GM19043 (cell line): ENCODE measurements around the gene RARB.

Experiments used
- ATAC-seq: cut with Tn5 transposase; IDR thresholded peaks from one replicate; pipeline ENCODE4 v1.9.1; 2021; ENCODE audit warnings: low read depth; ENCODE audit not compliant: unreplicated experiment

Gene RARB

DNA sequence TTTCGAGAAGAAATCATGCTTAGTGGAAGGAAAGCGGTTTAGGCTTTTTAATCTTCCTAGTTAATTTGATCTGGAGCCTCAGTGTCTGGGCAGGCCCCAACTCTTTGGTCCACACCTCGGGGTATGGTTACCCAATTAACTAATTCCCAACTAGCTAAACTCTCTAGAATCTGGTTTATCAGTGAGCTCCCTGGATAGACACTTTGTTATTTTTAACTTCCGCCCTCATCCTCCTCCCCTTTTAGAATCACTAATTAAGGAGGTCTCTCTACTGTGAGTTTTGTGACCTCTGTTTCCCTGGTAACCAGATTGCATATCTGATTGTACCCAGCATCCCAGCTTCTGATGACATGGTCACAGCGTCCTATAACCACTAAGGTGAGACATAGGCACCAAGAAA, 112.2 kb downstream of the RARB start:
- no peak for ATAC-seq

DNA sequence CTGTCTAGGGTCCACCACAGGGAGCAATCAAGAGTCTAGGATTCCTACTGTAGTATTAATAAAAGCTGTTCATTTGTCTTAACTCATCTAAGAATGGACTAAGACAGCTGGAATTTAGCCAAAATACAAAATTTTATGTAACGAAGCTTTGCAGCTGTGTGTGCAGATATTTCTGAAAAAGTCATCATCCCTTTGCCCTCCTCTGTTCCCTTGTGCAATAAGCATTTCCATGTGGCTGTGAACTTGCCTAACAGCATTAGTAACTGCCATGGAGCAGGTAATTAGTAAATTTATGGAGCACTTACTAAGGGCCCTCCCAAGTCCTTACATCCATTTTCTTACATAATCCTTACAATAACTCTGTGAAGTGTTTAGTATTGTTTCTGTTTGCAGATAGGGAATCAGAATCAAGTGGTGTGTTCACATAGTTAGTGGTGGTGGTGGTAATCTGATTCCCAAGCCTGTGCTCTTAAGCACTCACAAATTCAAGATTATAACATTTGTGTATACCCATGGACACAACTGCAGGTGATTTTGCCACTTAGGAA, 114.5 kb downstream of the RARB start:
- no peak for ATAC-seq

GRCh38 chr3:25547103-25547502, 119.0 kb downstream of the RARB start:
- no peak for ATAC-seq

- ATAC-seq = no peak
Measured at GRCh38 chr3:25547943-25548674, 120.0 kb downstream of the RARB start.

- ATAC-seq = no peak
Measured at GRCh38 chr3:25548836-25549235, 120.8 kb downstream of the RARB start.

DNA sequence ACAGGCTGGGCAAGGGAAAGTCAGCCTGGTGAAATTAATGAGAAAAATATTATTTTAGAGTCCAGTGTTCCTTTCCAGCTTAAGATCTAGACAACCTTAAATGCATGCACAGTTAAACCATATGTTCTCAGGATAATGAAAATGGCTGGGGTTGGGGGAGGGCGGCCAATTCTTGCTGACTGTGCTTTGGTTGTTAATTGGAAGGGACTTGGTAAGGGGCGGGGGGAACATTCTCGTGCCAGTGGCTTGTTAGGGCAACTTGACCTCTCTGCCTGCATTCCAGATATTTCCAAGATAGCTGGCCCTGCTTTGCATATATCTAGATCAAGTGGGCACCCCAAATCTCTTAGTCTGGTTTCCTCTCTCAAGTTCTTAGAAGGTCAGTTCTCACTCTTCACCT, 124.2 kb downstream of the RARB start:
- ATAC-seq = no peak

DNA sequence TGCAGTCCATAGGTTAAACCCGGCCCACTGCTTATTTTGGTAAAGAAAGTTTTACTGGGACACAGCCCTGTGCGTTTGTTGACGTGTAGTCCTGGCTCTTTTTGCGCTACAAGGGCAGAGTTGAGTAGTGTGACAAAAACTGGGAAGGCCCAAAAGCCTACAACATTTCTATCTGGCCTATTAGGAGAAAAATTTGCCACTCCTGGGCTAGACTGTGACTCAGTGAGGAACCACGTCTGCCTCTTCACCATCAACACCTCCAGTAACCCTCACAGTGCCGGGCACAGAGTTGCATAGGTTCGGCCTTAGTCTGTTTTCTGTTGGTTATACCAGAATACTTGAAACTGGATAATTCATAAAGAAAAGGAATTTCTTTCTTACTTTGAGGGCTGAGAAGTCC, 126.3 kb downstream of the RARB start:
- ATAC-seq = no peak

DNA sequence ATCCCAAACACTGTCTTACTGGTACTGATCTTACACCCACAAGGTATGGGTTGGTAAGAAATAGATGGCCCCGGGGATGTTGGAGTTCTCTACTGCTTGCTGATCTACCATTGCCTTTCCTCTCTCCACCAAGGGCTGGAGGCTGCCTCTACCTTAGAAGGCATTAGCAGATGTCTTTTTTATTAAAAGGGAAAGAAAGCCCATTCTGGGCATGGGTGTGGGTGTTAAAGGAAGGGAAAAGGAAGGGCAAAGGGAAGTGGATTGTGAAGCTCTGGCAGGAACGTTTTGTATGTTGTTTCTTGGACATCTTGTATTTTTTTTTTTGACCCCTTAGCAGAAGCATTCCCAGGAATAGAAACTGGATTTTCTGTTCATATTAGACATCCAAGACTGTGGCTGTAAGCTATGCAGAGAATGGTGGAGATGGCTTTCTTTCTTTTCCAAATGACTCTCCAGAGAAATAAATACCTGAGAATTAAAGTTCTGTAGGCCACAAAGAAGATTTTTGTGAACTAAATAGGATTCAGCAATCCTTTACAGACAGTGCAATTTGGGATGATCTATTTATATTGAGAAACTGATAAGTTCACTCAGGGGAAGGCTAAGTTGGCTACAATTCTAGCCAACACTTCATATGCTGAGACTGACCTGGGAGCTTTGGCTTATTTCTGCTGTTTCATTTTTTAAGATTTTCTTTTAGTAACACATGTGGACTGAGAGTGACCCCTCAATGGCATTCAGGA, 127.8 kb downstream of the RARB start:
- ATAC-seq = no peak

DNA sequence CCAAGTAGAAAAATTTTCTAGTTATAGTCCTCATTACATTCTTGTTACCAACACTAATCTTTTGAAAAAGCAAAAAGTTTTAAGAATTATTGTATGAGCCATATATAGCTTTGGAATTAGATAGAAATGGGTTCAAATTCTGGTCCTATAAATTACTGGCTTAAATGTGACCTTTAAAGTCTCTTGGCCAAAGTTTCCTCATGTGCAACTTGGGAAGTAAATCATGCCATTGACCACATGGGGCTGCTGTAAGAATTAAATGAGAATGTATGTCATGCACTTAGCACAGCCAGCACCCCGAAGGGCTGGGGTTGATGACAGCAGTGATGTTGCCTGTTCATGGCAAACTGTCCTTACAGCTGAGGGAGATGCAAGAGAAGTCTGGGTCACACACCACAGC, 128.4 kb downstream of the RARB start:
- ATAC-seq = no peak

- no peak for ATAC-seq
Measured at GRCh38 chr3:25557694-25558093, 129.6 kb downstream of the RARB start.

- no peak for ATAC-seq
Measured at GRCh38 chr3:25558121-25558520, 130.1 kb downstream of the RARB start.

- no peak for ATAC-seq
Measured at GRCh38 chr3:25558796-25559195, 130.7 kb downstream of the RARB start.

DNA sequence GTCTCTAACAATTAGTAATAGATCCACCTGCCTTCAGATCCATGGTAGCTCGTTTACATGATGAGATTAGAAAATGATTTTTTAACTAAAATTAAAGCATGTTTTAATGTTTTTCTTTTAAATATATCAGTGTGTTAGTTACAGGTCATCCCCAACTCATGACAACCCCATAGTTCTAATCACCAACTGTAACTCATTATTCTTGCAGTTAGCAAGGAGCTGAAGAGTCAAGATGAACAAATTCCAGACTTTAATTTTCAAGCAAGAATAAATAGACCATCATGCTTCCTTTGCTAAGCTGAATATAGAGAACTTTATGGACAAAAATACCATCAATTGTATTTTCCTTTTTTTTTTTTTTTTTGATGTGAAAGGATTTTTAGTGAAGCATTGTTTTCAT, 135.5 kb downstream of the RARB start:
- ATAC-seq = no peak

- no peak for ATAC-seq
Measured at GRCh38 chr3:25564075-25564474, 136.0 kb downstream of the RARB start.

GRCh38 chr3:25565807-25566206, 137.7 kb downstream of the RARB start:
- no peak for ATAC-seq

DNA sequence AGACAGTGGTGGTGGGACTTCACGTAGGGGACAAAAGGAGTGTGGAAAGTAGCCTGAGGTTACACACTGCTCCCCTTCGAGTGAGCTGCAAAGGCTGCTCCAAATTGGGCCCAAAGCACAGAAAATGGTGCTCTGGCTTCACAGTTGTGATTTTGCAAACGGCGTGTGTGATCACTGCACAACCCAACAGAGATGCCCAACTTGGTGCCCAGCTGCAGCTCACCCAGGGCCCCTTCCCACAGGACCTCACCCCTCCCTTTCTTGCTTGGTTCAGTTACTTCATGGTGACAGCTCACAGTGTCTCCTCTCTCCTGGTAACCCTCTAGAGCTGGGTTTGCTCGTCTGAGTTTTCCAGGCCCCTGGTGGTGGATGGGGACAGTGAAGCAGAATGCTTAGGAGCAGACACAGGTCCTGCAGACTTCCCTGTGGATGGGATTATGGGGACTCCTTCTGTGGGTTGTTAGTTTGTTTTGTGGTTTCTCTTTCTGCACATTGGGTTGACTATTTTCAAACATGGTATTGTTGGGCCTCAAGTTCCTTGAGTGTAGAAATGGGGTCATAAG, 138.4 kb downstream of the RARB start:
- ATAC-seq = no peak

GRCh38 chr3:25567388-25567787, 139.3 kb downstream of the RARB start:
- no peak for ATAC-seq

DNA sequence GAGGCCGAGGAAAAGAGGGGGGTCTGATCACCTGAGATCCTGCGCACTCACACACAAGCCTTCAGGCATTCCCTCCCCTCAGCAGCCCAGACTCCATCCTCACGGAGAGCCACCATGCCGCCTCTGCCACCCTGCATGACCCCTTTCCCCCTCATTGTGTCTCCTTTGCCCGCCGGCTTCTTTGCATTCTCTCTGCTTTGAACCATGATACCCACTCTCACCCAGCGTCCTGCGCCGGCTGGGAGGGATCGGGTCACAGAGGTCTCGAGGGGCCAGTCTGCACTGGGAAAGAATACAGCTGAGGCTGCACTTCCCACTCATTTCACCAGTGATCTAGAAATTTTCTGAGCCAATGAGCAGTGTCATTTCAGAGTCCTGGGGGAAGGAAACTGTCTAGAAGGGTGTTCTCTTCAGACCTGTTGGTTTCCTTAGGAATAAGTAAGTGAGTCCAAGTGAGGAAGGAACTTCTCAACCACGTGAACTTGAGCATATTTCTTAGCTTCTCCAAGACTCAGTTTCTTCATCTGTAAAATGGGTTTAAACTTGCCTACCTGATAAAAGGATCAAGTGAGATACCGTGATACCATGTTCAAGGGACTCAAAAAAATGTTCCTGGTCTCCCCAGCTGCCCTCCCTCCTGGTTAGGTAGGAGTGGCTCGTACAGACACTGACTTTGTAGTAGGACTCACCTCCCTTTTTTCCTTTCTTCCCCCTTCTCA, 139.9 kb downstream of the RARB start:
- ATAC-seq = no peak

- ATAC-seq = no peak
Measured at GRCh38 chr3:25568525-25569078, 140.5 kb downstream of the RARB start.

DNA sequence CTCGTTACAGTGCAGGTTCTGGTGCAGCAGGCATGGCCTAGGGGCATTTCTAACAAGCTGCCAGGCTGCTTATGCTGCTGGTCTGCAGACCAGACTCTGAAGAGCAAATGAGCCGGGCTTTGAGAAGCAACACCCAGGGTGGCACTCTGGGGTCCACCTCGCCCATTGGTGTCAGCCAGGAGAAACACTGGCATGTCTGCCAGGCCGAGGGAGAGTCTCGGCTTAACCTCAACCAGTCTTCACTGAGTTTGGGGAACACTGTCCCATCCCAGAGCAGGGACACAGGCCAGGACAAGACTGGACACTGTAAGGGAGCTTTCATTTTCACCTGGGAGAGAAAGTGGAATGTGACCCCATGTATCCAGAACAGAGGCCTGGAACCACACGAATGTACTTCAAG, 143.2 kb downstream of the RARB start:
- no peak for ATAC-seq

GRCh38 chr3:25572336-25572735, 144.3 kb downstream of the RARB start:
- no peak for ATAC-seq
